Kasumi-1 (cell line): ENCODE measurements around the gene MFAP3.
A peak's percentile ranks its signal among the peaks of the same experiment; 100 is the strongest.
"Not testable (repeated sequence)": the region's sequence is repeated elsewhere in the genome, so short reads cannot be mapped to it uniquely, and the experiment has no call there.

Source experiments
- DNase-seq, 2 experiments: peaks; one replicate each; lab custom pipeline; 2025; lab: John Stamatoyannopoulos, UW

The MFAP3 gene

GRCh38 chr5:154053468-154053867 lies 14.7 kb downstream of the MFAP3 start:
- DNase-seq, result no peak

GRCh38 chr5:154055201-154055600 lies 16.4 kb downstream of the MFAP3 start:
- no peak for DNase-seq

- no peak for DNase-seq
Observed at GRCh38 chr5:154058055-154059038, 19.6 kb downstream of the MFAP3 start.

GRCh38 chr5:154059039-154059430 lies 20.3 kb downstream of the MFAP3 start:
- DNase-seq, result no peak

GRCh38 chr5:154059583-154059982 lies 20.8 kb downstream of the MFAP3 start:
- no peak for DNase-seq

GRCh38 chr5:154060606-154061005 lies 21.8 kb downstream of the MFAP3 start:
- no peak for DNase-seq

GRCh38 chr5:154063372-154063771 lies 24.6 kb downstream of the MFAP3 start:
- DNase-seq, result no peak

- no peak for DNase-seq
Observed at GRCh38 chr5:154065971-154066370, 27.2 kb downstream of the MFAP3 start.

- not testable (repeated sequence) for DNase-seq
Observed at GRCh38 chr5:154069854-154070253, 31.1 kb downstream of the MFAP3 start.

GRCh38 chr5:154071799-154072413 lies 33.1 kb downstream of the MFAP3 start:
- no peak for DNase-seq

- DNase-seq, result peak; percentile 69 to 87
Observed at GRCh38 chr5:154072414-154073171, 33.8 kb downstream of the MFAP3 start.

- DNase-seq, result no peak
Observed at GRCh38 chr5:154076240-154076922, 37.6 kb downstream of the MFAP3 start.

GRCh38 chr5:154077696-154078095 lies 38.9 kb downstream of the MFAP3 start:
- no peak for DNase-seq

- no peak for DNase-seq
Observed at GRCh38 chr5:154078272-154078671, 39.5 kb downstream of the MFAP3 start.

- no peak for DNase-seq
Observed at GRCh38 chr5:154081246-154081645, 42.5 kb downstream of the MFAP3 start.

- DNase-seq, result no peak
Observed at GRCh38 chr5:154084062-154084639, 45.4 kb downstream of the MFAP3 start.

- DNase-seq, result no peak
Observed at GRCh38 chr5:154086146-154086545, 47.4 kb downstream of the MFAP3 start.

- no peak for DNase-seq
Observed at GRCh38 chr5:154086641-154087040, 47.9 kb downstream of the MFAP3 start.

- no peak for DNase-seq
Observed at GRCh38 chr5:154087260-154087659, 48.5 kb downstream of the MFAP3 start.

GRCh38 chr5:154088801-154089200 lies 50.0 kb downstream of the MFAP3 start:
- no peak for DNase-seq

- DNase-seq, result no peak
Observed at GRCh38 chr5:154090656-154091055, 51.9 kb downstream of the MFAP3 start.
